DMS79 (cell line): ENCODE data around the gene LMTK3.

Experiments
- DNase-seq: peaks from one replicate; lab custom pipeline; 2025; lab: John Stamatoyannopoulos, UW

The LMTK3 gene

GRCh38 chr19:48471836-48472235 is 39.8 kb downstream of the LMTK3 start:
- peak; percentile 50 for DNase-seq

DNA sequence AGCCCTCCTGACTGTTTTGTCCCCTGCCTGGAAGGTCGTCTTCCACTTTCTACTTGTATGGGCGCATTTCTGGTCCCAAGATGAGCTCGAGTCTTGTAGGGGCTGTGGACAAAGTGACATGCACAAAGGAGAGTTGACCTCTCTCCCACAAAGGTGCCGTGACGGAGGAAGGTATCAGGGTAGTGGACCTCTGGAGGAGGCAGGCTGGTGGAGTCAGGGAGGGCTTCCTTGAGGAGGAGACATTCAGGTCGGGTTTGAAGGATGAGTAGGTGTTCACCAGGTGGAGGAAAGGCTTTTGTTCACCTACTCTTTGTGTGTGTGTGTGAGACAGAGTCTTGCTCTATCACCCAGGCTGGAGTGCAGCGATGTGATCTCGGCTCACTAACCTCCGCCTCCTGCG is 40.8 kb downstream of the LMTK3 start:
- DNase-seq, result no peak

- DNase-seq, result no peak
Measured at GRCh38 chr19:48469934-48470680, 41.5 kb downstream of the LMTK3 start.

DNA sequence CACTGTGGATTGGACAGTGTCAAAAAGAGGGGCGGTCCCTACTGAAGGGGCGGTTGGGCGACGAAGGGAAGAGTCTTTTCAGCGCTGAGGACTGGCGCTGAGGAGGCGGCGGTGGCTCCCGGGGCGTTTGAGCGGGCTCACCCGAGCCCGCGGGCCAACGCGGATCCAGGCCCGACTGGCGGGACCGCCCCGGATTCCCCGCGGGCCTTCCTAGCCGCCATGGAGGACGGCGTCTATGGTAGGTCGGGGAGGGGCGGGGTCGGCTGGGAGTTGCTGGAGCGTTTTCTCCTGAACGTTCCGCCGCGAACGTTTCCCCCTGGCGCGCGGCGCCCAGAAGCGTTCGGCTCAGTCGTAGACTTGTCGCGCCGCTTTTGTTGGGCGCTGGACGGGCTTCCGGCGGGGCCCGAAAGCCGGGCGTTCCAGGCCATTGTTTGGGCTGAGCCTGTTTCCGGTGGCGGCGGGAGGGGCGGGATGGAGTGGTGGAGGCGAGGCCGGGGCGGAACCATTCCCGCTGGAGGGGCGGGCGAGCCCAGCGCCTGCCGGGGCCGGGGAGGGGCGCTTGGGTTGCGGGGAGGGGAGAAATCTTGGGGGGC is 42.2 kb downstream of the LMTK3 start, which contains the start of gene CYTH2:
CYTH2 (plus strand) TSS at position 81 of the 593 bp plus-strand sequence; CDS start at position 220, 139 bp downstream.
- peak; percentile 36 for DNase-seq

- DNase-seq, result peak; percentile 99
Measured at GRCh38 chr19:48468772-48469288, 42.8 kb downstream of the LMTK3 start.

DNA sequence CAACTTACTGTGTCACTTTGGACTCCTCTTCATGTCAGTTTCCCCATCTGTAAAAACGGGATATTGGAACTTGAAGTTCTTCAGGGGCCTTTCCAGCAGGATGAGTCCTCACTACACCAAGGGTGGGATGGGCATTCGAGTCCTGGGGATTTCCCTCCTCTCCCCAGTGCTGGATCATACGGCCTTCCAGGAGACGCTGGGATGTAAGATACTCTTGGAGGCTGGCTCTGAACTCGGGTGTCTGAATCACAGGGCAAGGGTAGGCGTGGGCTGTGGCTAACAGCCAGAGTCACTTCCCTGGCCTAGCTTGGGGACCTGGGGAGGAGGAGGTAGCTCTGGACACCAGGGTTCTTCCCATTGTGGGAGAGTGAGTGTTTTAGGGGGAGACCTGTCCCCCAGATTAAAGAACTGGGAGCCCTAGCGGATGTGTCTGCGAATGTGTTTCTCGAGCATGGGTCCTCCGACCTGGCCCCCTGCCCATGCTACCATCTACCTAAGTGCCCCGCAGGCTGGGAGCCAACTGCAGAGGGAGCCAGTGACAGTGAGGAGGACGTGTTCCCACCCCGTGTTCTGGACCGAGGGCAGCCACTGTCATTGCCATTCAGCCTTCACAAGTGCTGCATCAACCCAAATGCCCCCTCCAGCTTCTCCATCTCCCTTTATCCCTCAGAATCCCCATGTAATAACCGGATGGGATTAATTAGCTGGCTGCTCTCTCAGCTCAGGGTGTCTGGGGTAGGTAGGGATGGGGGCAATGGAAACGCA is 44.9 kb downstream of the LMTK3 start:
- no peak for DNase-seq

GRCh38 chr19:48465215-48465614 is 46.4 kb downstream of the LMTK3 start:
- DNase-seq, result no peak

GRCh38 chr19:48461982-48462655 is 49.5 kb downstream of the LMTK3 start:
- no peak for DNase-seq

- DNase-seq, result no peak
Measured at GRCh38 chr19:48461651-48461981, 50.0 kb downstream of the LMTK3 start.

DNA sequence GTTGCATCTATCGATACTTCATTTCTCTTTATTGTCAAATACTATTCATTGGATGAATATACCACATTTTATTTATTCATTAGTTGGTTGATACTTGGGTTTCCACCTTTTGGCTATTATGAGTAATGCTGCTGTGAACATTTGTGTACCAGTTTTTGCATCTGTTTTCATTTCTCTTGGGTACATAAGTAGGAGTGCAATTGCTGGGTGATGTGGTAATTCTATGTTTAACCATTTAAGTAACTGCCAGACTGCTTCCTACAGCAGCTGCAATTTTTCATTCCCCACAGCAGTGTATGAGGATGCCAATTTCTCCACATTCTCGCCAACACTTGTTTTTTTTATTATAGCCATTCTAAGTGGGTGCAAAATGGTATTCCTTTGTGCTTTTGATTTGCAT is 53.6 kb downstream of the LMTK3 start:
- no peak for DNase-seq

DNA sequence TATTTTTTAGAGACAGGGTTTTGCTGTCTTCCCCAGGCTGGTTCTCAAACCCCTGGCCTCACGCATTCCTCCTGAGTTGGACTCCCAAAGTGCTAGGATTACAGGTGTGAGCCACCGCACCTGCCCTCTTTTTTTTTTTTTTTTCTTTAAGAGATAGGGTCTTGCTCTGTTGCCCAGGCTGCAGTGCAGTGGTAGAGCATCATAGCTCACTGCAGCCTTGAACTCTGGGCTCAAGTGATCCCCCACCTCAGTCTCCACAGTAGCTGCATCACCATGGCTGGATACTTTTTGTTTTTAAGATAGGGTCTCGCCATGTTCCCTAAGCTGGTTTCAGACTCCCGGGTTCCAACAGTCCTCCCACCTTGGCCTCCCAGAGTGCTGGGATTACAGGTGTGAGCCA is 54.8 kb downstream of the LMTK3 start:
- DNase-seq, result no peak

DNA sequence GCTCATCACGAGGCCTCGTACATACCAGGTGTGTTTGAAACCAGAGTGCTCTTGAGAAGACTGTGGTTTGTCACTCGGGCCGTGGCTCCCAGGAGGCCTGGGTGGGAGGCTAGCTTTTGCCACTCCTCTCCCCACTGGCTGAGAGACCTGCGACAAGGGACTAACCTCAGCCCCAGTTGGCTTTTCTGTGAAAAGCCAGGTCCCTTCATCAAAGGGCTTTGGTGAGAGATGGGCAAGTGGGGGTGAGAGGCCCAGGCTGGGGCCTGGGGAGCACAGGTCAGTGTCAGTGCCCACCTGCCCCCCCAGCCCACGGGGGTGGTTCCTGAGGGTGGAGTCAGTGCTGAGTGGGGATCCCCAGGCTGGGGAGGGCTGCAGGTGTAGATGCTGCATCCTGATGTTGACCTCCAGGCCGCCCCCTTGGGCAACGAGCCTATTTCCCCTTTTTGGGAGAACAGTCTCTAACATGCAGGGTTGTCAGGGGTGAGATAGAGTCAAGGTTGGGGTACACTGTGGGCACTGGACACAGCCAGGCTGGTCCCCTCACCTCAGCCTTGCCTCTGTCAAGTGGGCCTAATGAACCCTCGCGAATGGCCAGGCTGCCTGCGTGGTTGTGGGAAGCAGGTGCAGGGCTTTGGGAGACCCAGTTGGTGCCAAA is 55.6 kb downstream of the LMTK3 start:
- DNase-seq, result no peak

GRCh38 chr19:48455171-48455907 is 56.3 kb downstream of the LMTK3 start, which contains the start of gene KCNJ14:
Gene KCNJ14 (plus strand): TSS chr19:48455574. CDS start chr19:48461725, 6,151 bp downstream.
- no peak for DNase-seq

- DNase-seq, result no peak
Measured at GRCh38 chr19:48454150-48454730, 57.4 kb downstream of the LMTK3 start.

DNA sequence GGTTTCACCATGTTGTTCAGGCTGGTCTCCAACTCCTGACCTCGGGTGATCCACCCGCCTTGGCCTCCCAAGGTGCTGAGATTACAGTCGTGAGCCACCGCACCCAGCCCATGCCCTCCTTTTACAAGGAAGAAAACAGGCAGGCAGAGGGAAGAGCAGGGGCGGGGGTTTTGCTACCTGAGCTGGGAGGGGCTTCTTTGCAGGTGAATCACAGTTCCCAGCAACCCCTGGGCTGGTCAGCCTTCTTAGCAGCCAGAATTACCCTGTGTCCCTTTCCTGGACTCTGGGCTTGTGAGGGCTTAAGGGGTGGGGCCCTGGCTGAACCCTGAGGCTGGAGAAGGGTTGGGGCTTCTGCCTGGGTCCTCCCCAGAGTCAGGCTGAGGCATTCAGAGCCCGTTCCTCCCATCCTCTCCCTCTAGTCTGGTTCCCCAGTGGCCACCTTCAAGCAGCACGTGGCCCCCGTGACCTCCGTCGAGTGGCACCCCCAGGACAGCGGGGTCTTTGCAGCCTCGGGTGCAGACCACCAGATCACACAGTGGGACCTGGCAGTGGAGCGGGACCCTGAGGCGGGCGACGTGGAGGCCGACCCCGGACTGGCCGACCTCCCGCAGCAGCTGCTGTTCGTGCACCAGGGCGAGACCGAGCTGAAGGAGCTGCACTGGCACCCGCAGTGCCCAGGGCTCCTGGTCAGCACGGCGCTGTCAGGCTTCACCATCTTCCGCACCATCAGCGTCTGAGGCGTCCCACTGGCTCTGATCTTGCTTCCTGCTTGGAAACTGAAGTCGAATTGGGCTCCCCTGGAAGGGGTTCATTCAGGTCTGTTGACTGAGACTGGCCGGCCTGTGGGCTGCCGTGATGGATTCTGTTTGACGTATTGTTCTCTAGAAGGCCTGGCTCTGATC is 59.1 kb downstream of the LMTK3 start:
- no peak for DNase-seq

DNA sequence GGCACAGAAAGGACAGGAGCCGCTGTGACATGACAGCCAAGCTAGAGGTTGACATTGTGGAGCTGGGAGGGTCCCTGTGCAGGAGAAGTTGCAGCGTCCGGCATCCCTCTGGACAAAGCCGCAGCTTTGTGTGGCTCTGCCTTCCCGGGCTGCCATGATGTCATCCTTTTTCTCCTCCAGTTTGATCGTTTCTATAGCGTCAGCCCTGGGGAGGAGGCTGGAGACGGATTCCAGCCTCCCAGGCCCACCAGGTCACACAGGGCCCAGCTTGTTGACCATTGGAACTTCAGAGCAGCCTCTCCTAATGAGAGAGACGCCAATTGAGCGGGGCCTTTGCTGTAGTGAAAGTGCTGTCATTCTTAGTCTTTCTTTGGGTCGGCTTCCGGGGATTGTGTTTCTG is 60.0 kb downstream of the LMTK3 start:
- DNase-seq, result no peak

DNA sequence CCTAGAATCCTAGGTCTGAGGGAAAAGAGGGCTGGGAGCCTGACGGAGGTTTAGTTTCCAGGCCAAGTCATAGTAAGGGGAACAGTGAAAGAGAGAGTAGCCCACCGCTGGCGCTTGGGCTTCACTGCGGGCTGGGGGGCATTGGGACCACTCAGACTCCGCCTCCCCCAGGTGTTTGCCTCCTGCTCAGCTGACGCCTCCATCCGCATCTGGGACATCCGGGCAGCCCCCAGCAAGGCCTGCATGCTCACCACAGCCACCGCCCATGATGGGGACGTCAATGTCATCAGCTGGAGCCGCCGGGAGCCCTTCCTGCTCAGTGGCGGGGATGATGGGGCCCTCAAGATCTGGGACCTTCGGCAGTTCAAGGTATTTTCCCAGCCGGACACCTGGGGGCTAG is 60.8 kb downstream of the LMTK3 start:
- no peak for DNase-seq

- no peak for DNase-seq
Measured at GRCh38 chr19:48450441-48450840, 61.2 kb downstream of the LMTK3 start.

DNA sequence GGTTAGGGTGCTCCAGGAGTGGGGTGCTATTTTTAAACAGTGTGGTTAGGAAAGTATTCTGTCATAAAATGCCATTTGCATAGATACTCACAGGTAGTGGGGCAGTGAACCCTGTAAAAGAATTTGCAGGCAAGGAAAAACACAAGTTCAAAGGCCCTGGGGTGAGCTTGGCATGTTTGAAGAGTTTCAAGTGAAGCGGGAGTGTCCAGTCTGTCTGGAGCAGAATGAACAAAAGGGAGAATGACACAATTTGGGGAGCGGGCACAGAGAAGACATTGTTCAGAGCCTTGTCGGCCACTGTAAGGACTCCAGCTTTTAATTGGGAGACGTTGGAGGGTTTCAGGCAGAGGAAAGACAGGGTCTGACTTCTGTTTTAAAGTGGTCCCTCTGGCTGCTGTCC is 63.1 kb downstream of the LMTK3 start:
- DNase-seq, result no peak

GRCh38 chr19:48446579-48446978 is 65.1 kb downstream of the LMTK3 start:
- DNase-seq, result no peak
